Parathyroid adenoma (tissue), 2 donors: ENCODE data around the gene KIF23.

Source experiments
- H2AFZ ChIP-seq: fragments of 300-600 bp; sonication (generic); one replicate; pipeline ENCODE4 v1.7.0; 2017; ENCODE audit warnings: antibody characterized with exemption, mild to moderate bottlenecking
- H3K27ac ChIP-seq: fragments of 300-600 bp; sonication (generic); one replicate; pipeline ENCODE4 v1.7.0; 2017
- H3K27me3 ChIP-seq: fragments of 300-600 bp; sonication (generic); one replicate; pipeline ENCODE4 v1.7.0; 2017; ENCODE audit warnings: low read length; ENCODE audit not compliant: control insufficient read depth, insufficient read depth
- H3K36me3 ChIP-seq: fragments of 300-600 bp; sonication (generic); one replicate; pipeline ENCODE4 v1.7.0; 2017; ENCODE audit warnings: low read length; ENCODE audit not compliant: control insufficient read depth, insufficient read depth
- H3K4me1 ChIP-seq: fragments of 300-600 bp; sonication (generic); one replicate; pipeline ENCODE4 v1.7.0; 2017; ENCODE audit warnings: control low read depth
- H3K4me2 ChIP-seq: fragments of 300-600 bp; sonication (generic); one replicate; pipeline ENCODE4 v1.7.0; 2017; ENCODE audit warnings: low read length
- H3K4me3 ChIP-seq: fragments of 300-600 bp; sonication (generic); one replicate; pipeline ENCODE4 v1.7.0; 2017; ENCODE audit warnings: low read depth, low read length
- H3K79me2 ChIP-seq: fragments of 300-600 bp; sonication (generic); one replicate; pipeline ENCODE4 v1.7.0; 2017; ENCODE audit warnings: control low read depth
- H3K9ac ChIP-seq: fragments of 300-600 bp; sonication (generic); one replicate; pipeline ENCODE4 v1.7.0; 2017; ENCODE audit warnings: mild to moderate bottlenecking
- H3K9me3 ChIP-seq: fragments of 300-600 bp; sonication (generic); one replicate; pipeline ENCODE4 v1.7.0; 2017; ENCODE audit warnings: low read length; ENCODE audit not compliant: control insufficient read depth
- CTCF ChIP-seq: fragments of 300-600 bp; sonication (generic); IDR thresholded peaks from one replicate; pipeline ENCODE4 v1.7.0; 2017; ENCODE audit warnings: antibody characterized with exemption, mild to moderate bottlenecking
- donor health status: primary hyperparathyroidism.

The KIF23 gene

GRCh38 chr15:69475769-69476358, 61.7 kb downstream of the KIF23 start:
- Histone ChIP-seq H3K9ac (no peak overlapping the region), H3K4me3 (no peak overlapping the region), H3K27ac (no peak overlapping the region), H3K4me2 (no peak overlapping the region), H3K27me3 (no peaks in the 10 kb centered on the region), H3K9me3 (no peaks in the 10 kb centered on the region), H3K36me3 (no peaks in the 10 kb centered on the region), H3K4me1 (no peaks in the 10 kb centered on the region), H3K79me2 (no peaks in the 10 kb centered on the region), H2AFZ (no peak overlapping the region)
- TF ChIP-seq CTCF, result peak; percentile 72

GRCh38 chr15:69476704-69477473, 62.7 kb downstream of the KIF23 start:
- no peak overlapping the region for H3K27ac ChIP-seq
- TF ChIP-seq CTCF, result no peak

GRCh38 chr15:69478259-69478781, 64.2 kb downstream of the KIF23 start:
- H3K4me3 ChIP-seq, result no peak overlapping the region
- no peaks in the 10 kb centered on the region for H3K4me1 ChIP-seq
- H3K36me3 ChIP-seq, result no peaks in the 10 kb centered on the region
- H3K27me3 ChIP-seq, result no peaks in the 10 kb centered on the region
- H3K9me3 ChIP-seq, result no peaks in the 10 kb centered on the region
- H3K4me2 ChIP-seq, result no peak overlapping the region
- no peaks in the 10 kb centered on the region for H3K79me2 ChIP-seq
- no peak overlapping the region for H2AFZ ChIP-seq
- no peak overlapping the region for H3K9ac ChIP-seq
- H3K27ac ChIP-seq, result no peak overlapping the region
- peak; percentile 50 for TF ChIP-seq CTCF

More at GRCh38 chr15:69476704-69477473, 62.7 kb downstream of the KIF23 start:
- no peak overlapping the region for H3K9ac ChIP-seq
- H3K9me3 ChIP-seq, result no peaks in the 10 kb centered on the region
- H2AFZ ChIP-seq, result no peak overlapping the region
- H3K4me1 ChIP-seq, result no peaks in the 10 kb centered on the region
- no peaks in the 10 kb centered on the region for H3K36me3 ChIP-seq
- no peaks in the 10 kb centered on the region for H3K79me2 ChIP-seq
- no peak overlapping the region for H3K4me3 ChIP-seq
- H3K4me2 ChIP-seq, result no peak overlapping the region
- no peaks in the 10 kb centered on the region for H3K27me3 ChIP-seq

- no peaks in the 10 kb centered on the region for H3K36me3 ChIP-seq
- H3K4me3 ChIP-seq, result no peak overlapping the region
- no peak overlapping the region for H2AFZ ChIP-seq
- H3K4me1 ChIP-seq, result no peaks in the 10 kb centered on the region
- H3K9ac ChIP-seq, result no peak overlapping the region
- no peak overlapping the region for H3K27ac ChIP-seq
- H3K4me2 ChIP-seq, result no peak overlapping the region
- H3K9me3 ChIP-seq, result no peaks in the 10 kb centered on the region
- no peak for TF ChIP-seq CTCF
- H3K27me3 ChIP-seq, result no peaks in the 10 kb centered on the region
- no peaks in the 10 kb centered on the region for H3K79me2 ChIP-seq
These were observed 64.9 kb downstream of the KIF23 start for GRCh38 chr15:69479081-69479480.
